ES-I3 (cell line): ENCODE measurements around the gene MISP.
A peak's percentile ranks its signal among the peaks of the same experiment; 100 is the strongest.

Experiments used
- H3K36me3 ChIP-seq: 2 replicates; pipeline ENCODE4 v1.6.1; 2013; ENCODE audit warnings: mild to moderate bottlenecking, low read length, control low read depth, moderate library complexity; ENCODE audit not compliant: insufficient read depth
- H3K4me1 ChIP-seq: 2 replicates; pipeline ENCODE4 v1.6.1; 2013; ENCODE audit warnings: mild to moderate bottlenecking, control low read depth, low read length; ENCODE audit not compliant: insufficient read depth
- H3K9ac ChIP-seq: 2 replicates; pipeline ENCODE4 v1.6.1; 2013; ENCODE audit warnings: low read depth, mild to moderate bottlenecking, low read length, moderate library complexity
- H3K9me3 ChIP-seq: 2 replicates; pipeline ENCODE4 v1.6.1; 2013; ENCODE audit warnings: mild to moderate bottlenecking, low read length, moderate library complexity; ENCODE audit not compliant: control insufficient read depth, insufficient read depth

The MISP gene

GRCh38 chr19:797528-798414 is 46.9 kb downstream of the MISP start:
- H3K36me3 ChIP-seq = 0 out of 2 replicates have a peak, but pooled peaks cover 3% of the 10 kb centered on the region
- H3K9ac ChIP-seq = peak overlapping the region; percentile 93
- H3K4me1 ChIP-seq = peaks cover 9% of the 10 kb centered on the region
- no peaks in the 10 kb centered on the region for H3K9me3 ChIP-seq

- H3K9ac ChIP-seq = peak overlapping the region; percentile 93
- peaks cover 7% of the 10 kb centered on the region for H3K36me3 ChIP-seq
- no peaks in the 10 kb centered on the region for H3K9me3 ChIP-seq
- H3K4me1 ChIP-seq = peaks cover 9% of the 10 kb centered on the region
Observed at GRCh38 chr19:798415-799075, 47.6 kb downstream of the MISP start.

GRCh38 chr19:799076-799881 is 48.4 kb downstream of the MISP start:
- H3K9ac ChIP-seq = peak overlapping the region; percentile 93
- peaks cover 9% of the 10 kb centered on the region for H3K4me1 ChIP-seq
- peaks cover 11% of the 10 kb centered on the region for H3K36me3 ChIP-seq
- H3K9me3 ChIP-seq = no peaks in the 10 kb centered on the region

GRCh38 chr19:800360-801029 is 49.6 kb downstream of the MISP start:
- peaks cover 22% of the 10 kb centered on the region for H3K36me3 ChIP-seq
- peaks cover 9% of the 10 kb centered on the region for H3K4me1 ChIP-seq
- H3K9me3 ChIP-seq = no peaks in the 10 kb centered on the region
- no peak overlapping the region for H3K9ac ChIP-seq

- Histone ChIP-seq H3K9ac (no peak overlapping the region), H3K36me3 (peaks cover 28% of the 10 kb centered on the region), H3K9me3 (no peaks in the 10 kb centered on the region), H3K4me1 (peaks cover 9% of the 10 kb centered on the region)
Observed at GRCh38 chr19:801030-801860, 50.3 kb downstream of the MISP start.

- H3K4me1 ChIP-seq = peaks cover 9% of the 10 kb centered on the region
- peaks cover 34% of the 10 kb centered on the region for H3K36me3 ChIP-seq
- H3K9ac ChIP-seq = no peak overlapping the region
- no peaks in the 10 kb centered on the region for H3K9me3 ChIP-seq
Observed at GRCh38 chr19:801861-802497, 51.1 kb downstream of the MISP start.

- H3K36me3 ChIP-seq = peaks cover 41% of the 10 kb centered on the region
- no peak overlapping the region for H3K9ac ChIP-seq
- peaks cover 9% of the 10 kb centered on the region for H3K4me1 ChIP-seq
- H3K9me3 ChIP-seq = no peaks in the 10 kb centered on the region
Observed at GRCh38 chr19:802498-803098, 51.7 kb downstream of the MISP start.

GRCh38 chr19:803099-803561 is 52.2 kb downstream of the MISP start:
- no peak overlapping the region for H3K9ac ChIP-seq
- H3K9me3 ChIP-seq = no peaks in the 10 kb centered on the region
- H3K4me1 ChIP-seq = peaks cover 9% of the 10 kb centered on the region
- H3K36me3 ChIP-seq = peaks cover 43% of the 10 kb centered on the region

GRCh38 chr19:803686-804418 is 52.9 kb downstream of the MISP start:
- H3K36me3 ChIP-seq = peaks cover 45% of the 10 kb centered on the region
- no peak overlapping the region for H3K9ac ChIP-seq
- no peaks in the 10 kb centered on the region for H3K9me3 ChIP-seq
- H3K4me1 ChIP-seq = peaks cover 9% of the 10 kb centered on the region

GRCh38 chr19:804419-805165 is 53.7 kb downstream of the MISP start:
- H3K36me3 ChIP-seq = peaks cover 51% of the 10 kb centered on the region

GRCh38 chr19:805166-805551 is 54.2 kb downstream of the MISP start:
- peaks cover 7% of the 10 kb centered on the region for H3K4me1 ChIP-seq
- H3K9me3 ChIP-seq = no peaks in the 10 kb centered on the region
- H3K36me3 ChIP-seq = peaks cover 55% of the 10 kb centered on the region
- H3K9ac ChIP-seq = no peak overlapping the region

More at GRCh38 chr19:804419-805165, 53.7 kb downstream of the MISP start:
- no peak overlapping the region for H3K9ac ChIP-seq
- peaks cover 9% of the 10 kb centered on the region for H3K4me1 ChIP-seq
- H3K9me3 ChIP-seq = no peaks in the 10 kb centered on the region
